Brain microvascular endothelial cell (primary cell): ENCODE data around the gene BRD3OS.

Experiments
- DNase-seq: peaks from one replicate; pipeline ENCODE4 v3.0.0-alpha.2; 2020
- H3K27ac ChIP-seq: fragments of 250-450 bp; sonication (Bioruptor Pico); 2 replicates; pipeline ENCODE4 v1.5.1; 2020; ENCODE audit warnings: mild to moderate bottlenecking, moderate library complexity
- H3K27me3 ChIP-seq: fragments of 250-450 bp; sonication (Bioruptor Pico); replicated peaks from 2 replicates; pipeline ENCODE4 v1.5.1; 2020; ENCODE audit warnings: mild to moderate bottlenecking
- H3K36me3 ChIP-seq: fragments of 250-450 bp; sonication (Bioruptor Pico); replicated peaks from 2 replicates; pipeline ENCODE4 v1.5.1; 2020; ENCODE audit warnings: mild to moderate bottlenecking
- H3K4me3 ChIP-seq: 2 replicates; pipeline ENCODE4 v1.5.1; 2011; ENCODE audit warnings: low read depth, mild to moderate bottlenecking, control low read depth, low read length, moderate library complexity
- CTCF ChIP-seq: IDR thresholded peaks from 2 replicates; pipeline ENCODE4 v1.5.1; 2011; ENCODE audit warnings: low read depth, mild to moderate bottlenecking, moderate library complexity, low read length, control low read depth, inconsistent platforms; ENCODE audit errors: missing control alignments
- in situ Hi-C: cut with HindIII; loops from 2 replicates; pipeline ENCODE4 v1.10.0; 2017; ENCODE audit warnings: low sequenced_read_pairs, low pct_ligation_motif_present

BRD3OS gene

GRCh38 chr9:134063571-134064450, 38.5 kb downstream of the BRD3OS start:
- TF ChIP-seq CTCF, result no peak
- DNase-seq, result no peak
- Histone ChIP-seq H3K27ac (no peak overlapping the region), H3K27me3 (no peaks in the 10 kb centered on the region), H3K36me3 (no peaks in the 10 kb centered on the region), H3K4me3 (no peak overlapping the region)
- in situ Hi-C loops, result no loop called here

GRCh38 chr9:134064711-134065110, 39.4 kb downstream of the BRD3OS start:
- in situ Hi-C loops, result no loop called here
- Histone ChIP-seq H3K36me3 (no peaks in the 10 kb centered on the region), H3K27ac (no peak overlapping the region), H3K4me3 (no peak overlapping the region), H3K27me3 (no peaks in the 10 kb centered on the region)
- no peak for TF ChIP-seq CTCF
- no peak for DNase-seq

- in situ Hi-C loops, result no loop called here
- no peak for TF ChIP-seq CTCF
- peak; percentile 44 for DNase-seq
- H3K36me3 ChIP-seq, result no peaks in the 10 kb centered on the region
- peak overlapping the region; percentile 5 for H3K27ac ChIP-seq
- no peaks in the 10 kb centered on the region for H3K27me3 ChIP-seq
- H3K4me3 ChIP-seq, result peak overlapping the region; percentile 84
Observed at GRCh38 chr9:134065612-134066419, 40.5 kb downstream of the BRD3OS start.

- no peak for DNase-seq
- no peaks in the 10 kb centered on the region for H3K36me3 ChIP-seq
- in situ Hi-C loops, result no loop called here
- no peak overlapping the region for H3K27ac ChIP-seq
- TF ChIP-seq CTCF, result no peak
- H3K4me3 ChIP-seq, result peak overlapping the region; percentile 84
- H3K27me3 ChIP-seq, result no peaks in the 10 kb centered on the region
Observed at GRCh38 chr9:134066526-134066912, 41.2 kb downstream of the BRD3OS start.

- peak overlapping the region; percentile 17 for H3K27ac ChIP-seq
- peak overlapping the region; percentile 84 for H3K4me3 ChIP-seq
- no peaks in the 10 kb centered on the region for H3K36me3 ChIP-seq
- no peak for DNase-seq
- no peaks in the 10 kb centered on the region for H3K27me3 ChIP-seq
- TF ChIP-seq CTCF, result no peak
- in situ Hi-C loops, result no loop called here
Observed at GRCh38 chr9:134066913-134067851, 41.9 kb downstream of the BRD3OS start.
